Naive thymus-derived CD4-positive, alpha-beta T cell (primary cell): ENCODE measurements around the gene CACNA1A. TPM values are rescaled to one million over a fixed set of nuclear protein-coding genes. Genes with fewer than 3 reads are reported as not detected.

Experiments used
- ATAC-seq: fragments of 150-1000 bp; cut with Tn5 transposase; 2 replicates; pipeline ENCODE4 v1.10.0; 2021; ENCODE audit warnings: mild to moderate bottlenecking, moderate library complexity
- CTCF ChIA-PET: fragments of 350-600 bp; sonication (Branson Sonifier 250); formaldehyde crosslinking; loops from one replicate; lab custom pipeline; 2021; ENCODE audit warnings: antibody characterized with exemption; lab: Charles Lee
- POLR2A ChIA-PET: fragments of 350-600 bp; sonication (Branson Sonifier 250); formaldehyde crosslinking; loops from one replicate; lab custom pipeline; 2021; ENCODE audit warnings: antibody characterized with exemption, inconsistent platforms; lab: Charles Lee
- DNase-seq, 9 donors: peaks; one replicate each; pipeline versions ENCODE4 v3.0.0 to v3.0.0-alpha.2; 2020 to 2022; ENCODE audit warnings: mixed read lengths in 1 of 9
- H3K27ac ChIP-seq: one replicate; pipeline ENCODE4 v1.7.0; 2013; ENCODE audit warnings: mild to moderate bottlenecking, low read depth, low read length, moderate library complexity
- H3K27me3 ChIP-seq, 2 donors: one replicate each; pipeline ENCODE4 v1.7.0; 2013; ENCODE audit warnings: low read length in 2 of 2, mild to moderate bottlenecking in 2 of 2, moderate library complexity in 2 of 2; ENCODE audit not compliant: control insufficient read depth in 2 of 2, insufficient read depth in 2 of 2
- H3K36me3 ChIP-seq, 3 experiments: 1 replicate in 2 of 3; 2 replicates in 1 of 3; pipeline ENCODE4 v1.7.0; 2013; ENCODE audit warnings: low read length in 3 of 3, mild to moderate bottlenecking in 3 of 3, moderate library complexity in 1 of 3; ENCODE audit not compliant: insufficient read depth in 3 of 3, control insufficient read depth in 2 of 3
- H3K4me1 ChIP-seq, 2 donors: one replicate each; pipeline ENCODE4 v1.7.0; 2013; ENCODE audit warnings: low read length in 2 of 2, mild to moderate bottlenecking in 2 of 2, moderate library complexity in 1 of 2; ENCODE audit not compliant: control insufficient read depth in 2 of 2, insufficient read depth in 2 of 2
- H3K4me3 ChIP-seq: 2 replicates; pipeline ENCODE4 v1.7.0; 2013; ENCODE audit warnings: mild to moderate bottlenecking, low read length
- H3K9me3 ChIP-seq, 3 experiments: 1 replicate in 2 of 3; 2 replicates in 1 of 3; pipeline ENCODE4 v1.7.0; 2013; ENCODE audit warnings: low read length in 3 of 3; ENCODE audit not compliant: control insufficient read depth in 2 of 3
- H3K27ac Mint-ChIP-seq, 9 donors: one replicate each; pipeline ENCODE4 v1.8.0; 2020 to 2022; ENCODE audit warnings: mixed read lengths in 9 of 9, mild to moderate bottlenecking in 8 of 9, moderate library complexity in 5 of 9, inconsistent platforms in 2 of 9
- H3K27me3 Mint-ChIP-seq, 5 donors: one replicate each; pipeline ENCODE4 v1.8.0; 2021 to 2022; ENCODE audit warnings: mixed read lengths in 5 of 5, mild to moderate bottlenecking in 1 of 5
- H3K36me3 Mint-ChIP-seq, 5 donors: one replicate each; pipeline ENCODE4 v1.8.0; 2020 to 2022; ENCODE audit warnings: mixed read lengths in 5 of 5, mild to moderate bottlenecking in 3 of 5, inconsistent platforms in 1 of 5
- H3K4me1 Mint-ChIP-seq, 7 donors: one replicate each; pipeline ENCODE4 v1.8.0; 2020 to 2022; ENCODE audit warnings: mixed read lengths in 7 of 7, mild to moderate bottlenecking in 3 of 7, inconsistent platforms in 1 of 7
- H3K4me3 Mint-ChIP-seq, 10 donors: one replicate each; pipeline ENCODE4 v1.8.0; 2020 to 2022; ENCODE audit warnings: mild to moderate bottlenecking in 10 of 10, mixed read lengths in 10 of 10, moderate library complexity in 6 of 10, inconsistent platforms in 2 of 10
- H3K9me3 Mint-ChIP-seq, 11 donors: one replicate each; pipeline ENCODE4 v1.8.0; 2020 to 2022; ENCODE audit warnings: mixed read lengths in 11 of 11, mild to moderate bottlenecking in 4 of 11, inconsistent platforms in 1 of 11, moderate library complexity in 1 of 11
- intact Hi-C, 2 donors: fragments of 100-400 bp; cut with micrococcal nuclease; formaldehyde crosslinking; loops; one replicate each; pipeline ENCODE4 v1.15.1; 2023
- polyA plus RNA-seq, 2 donors: library from polyadenylated mRNA; unstranded; fragments of 300-500 nt; fragmentation: Illumina TruSeq; gene quantifications; one replicate each; pipeline ENCODE4 v1.2.3, GENCODE V29; 2021
- total RNA-seq, 6 experiments: library from RNA in 5 of 6; stranded (reverse) in 5 of 6; gene quantifications; 1 replicate in 5 of 6; 2 replicates in 1 of 6; pipeline ENCODE4 v1.2.3 and lab custom pipeline; 2021 to 2026

CACNA1A gene
- total and polyA plus RNA-seq, 7 experiments from 2014 or later, result 0.05 to 1.1 (median 0.41) TPM

DNA sequence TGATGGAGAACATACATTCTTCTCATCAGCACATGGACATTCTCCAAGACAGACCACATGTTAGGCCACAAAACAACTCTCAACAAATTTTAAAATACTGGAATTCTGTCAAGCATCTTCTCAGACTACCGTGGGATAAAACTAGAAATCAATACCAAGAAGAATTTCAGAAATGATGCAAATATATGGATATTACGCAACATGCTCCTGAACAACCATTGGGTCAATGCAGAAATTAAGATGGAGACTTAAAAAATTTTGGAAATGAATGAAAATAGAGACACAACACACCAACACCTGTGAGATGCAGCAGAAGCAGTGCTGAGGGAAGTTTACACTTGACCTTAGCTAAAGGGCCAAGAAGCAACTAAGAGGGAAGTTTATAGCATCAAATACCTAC is 162.8 kb downstream of the CACNA1A start:
- no peak for ATAC-seq
- ChIA-PET POLR2A (no interaction called here), CTCF (no interaction called here)
- no peaks in the 10 kb centered on the region for H3K4me1 ChIP-seq
- no peaks in the 10 kb centered on the region for H3K4me1 Mint-ChIP-seq
- H3K27ac ChIP-seq, result no peak overlapping the region
- DNase-seq, result no peak
- intact Hi-C loops, result no loop called here
- no peak overlapping the region for H3K4me3 Mint-ChIP-seq
- H3K9me3 ChIP-seq, result no peaks in the 10 kb centered on the region
- H3K27me3 Mint-ChIP-seq, result peaks cover 0 to 34% (median 24%) of the 10 kb centered on the region in 5 donors
- H3K4me3 ChIP-seq, result no peak overlapping the region
- H3K36me3 Mint-ChIP-seq, result peaks cover 0 to 5% (median 0%) of the 10 kb centered on the region in 5 donors
- no peaks in the 10 kb centered on the region for H3K36me3 ChIP-seq
- H3K27me3 ChIP-seq, result no peaks in the 10 kb centered on the region
- no peak overlapping the region for H3K27ac Mint-ChIP-seq
- H3K9me3 Mint-ChIP-seq, result peaks cover 0 to 25% (median 9%) of the 10 kb centered on the region in 11 donors

DNA sequence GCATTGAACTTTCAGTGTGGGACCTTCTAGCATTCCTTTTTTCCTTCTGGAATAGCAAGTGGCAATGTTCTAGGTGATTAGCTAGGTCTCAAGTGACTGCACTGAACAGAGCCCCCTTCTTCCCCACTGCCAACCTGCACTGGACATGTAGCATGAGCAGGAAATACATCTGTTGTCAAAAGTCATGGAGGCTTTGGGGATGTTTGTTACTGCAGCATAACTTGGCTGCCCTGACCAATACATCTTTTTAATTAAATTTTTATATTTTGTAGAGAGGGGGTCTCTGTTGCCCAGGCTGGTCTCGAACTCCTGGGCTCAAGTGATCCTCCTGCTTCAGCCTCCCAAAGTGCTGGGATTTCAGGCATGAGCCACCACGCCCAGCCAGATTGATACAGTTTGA is 163.6 kb downstream of the CACNA1A start:
- Histone ChIP-seq H3K4me1 (no peaks in the 10 kb centered on the region), H3K4me3 (no peak overlapping the region), H3K27me3 (no peaks in the 10 kb centered on the region), H3K36me3 (no peaks in the 10 kb centered on the region), H3K9me3 (no peaks in the 10 kb centered on the region), H3K27ac (no peak overlapping the region)
- no peak overlapping the region for H3K27ac Mint-ChIP-seq
- ChIA-PET CTCF (no interaction called here), POLR2A (no interaction called here)
- DNase-seq (no peak), ATAC-seq (no peak)
- no peak overlapping the region for H3K4me3 Mint-ChIP-seq
- H3K27me3 Mint-ChIP-seq, result peaks cover 0 to 38% (median 25%) of the 10 kb centered on the region in 5 donors
- peaks cover 0 to 5% (median 0%) of the 10 kb centered on the region in 5 donors for H3K36me3 Mint-ChIP-seq
- H3K4me1 Mint-ChIP-seq, result no peaks in the 10 kb centered on the region
- peaks cover 0 to 21% (median 8%) of the 10 kb centered on the region in 11 donors for H3K9me3 Mint-ChIP-seq
- intact Hi-C loops, result no loop called here

DNA sequence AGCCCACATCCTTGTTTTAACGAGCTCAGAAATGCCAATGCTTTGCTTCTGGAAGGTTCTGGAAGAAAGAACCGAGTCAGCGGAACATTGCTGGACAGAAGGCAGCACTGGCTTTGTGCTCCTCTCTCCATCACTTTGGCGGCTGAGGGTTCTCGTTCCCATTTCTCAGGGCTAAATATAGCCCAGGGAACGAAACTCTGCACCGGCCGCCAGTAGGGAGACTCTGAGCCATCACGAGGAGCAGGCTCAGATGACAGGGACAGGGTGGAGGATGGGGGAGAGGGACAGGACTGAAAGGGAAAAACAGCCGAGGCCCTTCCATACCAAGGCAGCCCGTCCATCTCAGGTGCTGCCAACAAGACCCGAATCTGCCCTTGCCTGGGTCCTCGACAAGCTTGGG is 166.4 kb downstream of the CACNA1A start:
- POLR2A ChIA-PET, result no interaction called here
- no peak for ATAC-seq

DNA sequence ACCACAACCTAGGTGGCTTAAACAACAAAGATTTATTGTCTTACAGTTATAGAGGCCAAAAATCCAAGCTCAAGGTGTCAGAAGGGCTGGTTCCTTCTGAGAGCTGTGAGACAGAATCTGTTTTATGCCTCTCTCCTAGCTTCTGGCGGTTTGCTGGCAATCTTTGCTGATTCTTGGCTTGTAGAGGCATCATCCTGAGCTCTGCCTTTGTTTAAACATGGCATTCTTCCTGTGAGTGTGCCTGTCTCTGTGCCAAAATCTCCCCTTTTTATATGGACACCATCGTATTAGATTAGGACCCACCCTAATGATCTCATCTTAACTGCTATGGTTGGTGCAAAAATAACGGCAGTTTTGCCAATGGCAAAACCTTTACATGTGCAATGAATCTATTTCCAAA is 169.1 kb downstream of the CACNA1A start:
- no peaks in the 10 kb centered on the region for H3K9me3 ChIP-seq
- ChIA-PET CTCF (no interaction called here), POLR2A (no interaction called here)
- Mint-ChIP-seq H3K27me3 (peaks cover 0 to 52% (median 36%) of the 10 kb centered on the region in 5 donors), H3K4me1 (no peaks in the 10 kb centered on the region), H3K27ac (no peak overlapping the region), H3K9me3 (peaks cover 0 to 33% (median 5%) of the 10 kb centered on the region in 11 donors), H3K36me3 (peaks cover 0 to 5% (median 0%) of the 10 kb centered on the region in 5 donors), H3K4me3 (no peak overlapping the region)
- H3K27ac ChIP-seq, result no peak overlapping the region
- no peaks in the 10 kb centered on the region for H3K27me3 ChIP-seq
- DNase-seq (no peak), ATAC-seq (no peak)
- intact Hi-C loops, result no loop called here
- H3K4me3 ChIP-seq, result no peak overlapping the region
- H3K36me3 ChIP-seq, result no peaks in the 10 kb centered on the region
- H3K4me1 ChIP-seq, result no peaks in the 10 kb centered on the region

More for the DNA sequence above, 166.4 kb downstream of the CACNA1A start:
- no peak overlapping the region for H3K4me3 Mint-ChIP-seq
- H3K36me3 Mint-ChIP-seq, result peaks cover 0 to 5% (median 0%) of the 10 kb centered on the region in 5 donors
- H3K27ac ChIP-seq, result no peak overlapping the region
- no peak for DNase-seq
- intact Hi-C loops, result no loop called here
- H3K27ac Mint-ChIP-seq, result no peak overlapping the region
- peaks cover 0 to 37% (median 8%) of the 10 kb centered on the region in 11 donors for H3K9me3 Mint-ChIP-seq
- no peaks in the 10 kb centered on the region for H3K4me1 ChIP-seq
- no peaks in the 10 kb centered on the region for H3K27me3 ChIP-seq
- H3K4me3 ChIP-seq, result no peak overlapping the region
- no peaks in the 10 kb centered on the region for H3K4me1 Mint-ChIP-seq
- no peaks in the 10 kb centered on the region for H3K36me3 ChIP-seq
- CTCF ChIA-PET, result no interaction called here
- H3K27me3 Mint-ChIP-seq, result peaks cover 0 to 38% (median 24%) of the 10 kb centered on the region in 5 donors
- H3K9me3 ChIP-seq, result no peaks in the 10 kb centered on the region

DNA sequence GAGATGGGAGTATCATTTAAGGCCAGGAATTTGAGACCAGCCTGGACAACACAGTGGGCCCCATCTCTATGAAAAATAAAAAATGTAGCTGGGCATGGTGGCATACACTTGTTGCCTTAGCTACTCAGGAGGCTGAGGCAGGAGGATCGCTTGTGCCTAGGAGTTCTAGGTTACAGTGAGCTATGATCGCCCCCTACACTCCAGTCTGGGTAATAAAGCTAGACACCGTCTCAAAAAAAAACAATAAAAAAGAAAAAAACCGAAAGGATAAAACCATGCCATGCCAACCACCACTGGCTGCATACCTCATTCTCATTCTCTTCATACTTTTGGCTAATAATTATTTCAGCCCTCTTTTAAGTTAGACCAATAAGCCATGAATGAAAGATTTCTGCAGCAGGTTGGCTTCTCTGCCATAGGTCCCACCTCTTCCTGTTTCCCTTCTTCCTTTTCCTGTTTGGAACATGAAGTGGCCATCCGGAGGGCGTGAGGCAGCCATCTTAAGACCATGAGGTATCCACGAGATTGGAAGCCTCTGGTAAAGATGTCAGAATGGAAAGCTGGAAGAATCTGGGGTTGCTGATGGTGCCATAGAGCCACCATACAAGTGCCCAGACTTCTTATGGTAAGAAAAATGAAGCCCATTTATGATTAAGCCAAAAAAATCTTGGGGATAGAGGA is 171.3 kb downstream of the CACNA1A start:
- DNase-seq, result no peak
- intact Hi-C loops, result no loop called here
- Mint-ChIP-seq H3K4me1 (no peaks in the 10 kb centered on the region), H3K9me3 (peaks cover 0 to 22% (median 2%) of the 10 kb centered on the region in 11 donors), H3K4me3 (no peak overlapping the region), H3K27ac (no peak overlapping the region), H3K27me3 (peaks cover 0 to 52% (median 33%) of the 10 kb centered on the region in 5 donors), H3K36me3 (no peaks in the 10 kb centered on the region)
- H3K4me1 ChIP-seq, result no peaks in the 10 kb centered on the region
- H3K27ac ChIP-seq, result no peak overlapping the region
- no peaks in the 10 kb centered on the region for H3K9me3 ChIP-seq
- H3K27me3 ChIP-seq, result no peaks in the 10 kb centered on the region
- H3K4me3 ChIP-seq, result no peak overlapping the region
- ATAC-seq, result no peak
- ChIA-PET POLR2A (interaction anchor here (0.6 kb wide), 1 partner anchor 345 kb away, joined by 3 read pairs; no protein-coding TSS in a partner anchor), CTCF (no interaction called here)
- H3K36me3 ChIP-seq, result no peaks in the 10 kb centered on the region

DNA sequence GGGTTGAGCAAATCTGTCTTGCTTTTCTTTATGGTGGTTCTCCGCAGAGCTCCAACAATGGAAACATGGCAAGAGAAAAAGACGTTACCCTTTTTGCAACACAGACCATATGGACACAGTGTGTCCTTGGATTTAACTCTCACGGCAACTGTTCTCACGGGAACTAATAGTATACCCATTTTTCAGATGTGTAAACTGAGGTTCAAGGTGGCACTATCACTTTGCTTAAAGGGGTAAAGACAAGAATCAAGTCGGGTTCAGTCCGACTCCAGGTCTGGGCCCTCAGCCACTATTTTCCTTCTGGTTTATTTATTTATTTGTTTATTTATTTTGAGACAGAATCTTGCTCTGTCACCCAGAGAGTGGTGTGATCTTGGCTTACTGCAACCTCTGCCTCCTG is 176.0 kb downstream of the CACNA1A start:
- ChIA-PET POLR2A (no interaction called here), CTCF (no interaction called here)
- Mint-ChIP-seq H3K27me3 (peaks cover 0 to 42% (median 29%) of the 10 kb centered on the region in 5 donors), H3K27ac (no peak overlapping the region), H3K4me3 (no peak overlapping the region), H3K4me1 (peaks cover 0 to 2% (median 0%) of the 10 kb centered on the region in 7 donors), H3K9me3 (peaks cover 0 to 7% (median 0%) of the 10 kb centered on the region in 11 donors), H3K36me3 (no peaks in the 10 kb centered on the region)
- intact Hi-C loops, result no loop called here
- H3K4me1 ChIP-seq, result no peaks in the 10 kb centered on the region
- DNase-seq (no peak), ATAC-seq (no peak)
- no peaks in the 10 kb centered on the region for H3K27me3 ChIP-seq
- H3K4me3 ChIP-seq, result no peak overlapping the region
- no peaks in the 10 kb centered on the region for H3K36me3 ChIP-seq
- no peak overlapping the region for H3K27ac ChIP-seq
- no peaks in the 10 kb centered on the region for H3K9me3 ChIP-seq

DNA sequence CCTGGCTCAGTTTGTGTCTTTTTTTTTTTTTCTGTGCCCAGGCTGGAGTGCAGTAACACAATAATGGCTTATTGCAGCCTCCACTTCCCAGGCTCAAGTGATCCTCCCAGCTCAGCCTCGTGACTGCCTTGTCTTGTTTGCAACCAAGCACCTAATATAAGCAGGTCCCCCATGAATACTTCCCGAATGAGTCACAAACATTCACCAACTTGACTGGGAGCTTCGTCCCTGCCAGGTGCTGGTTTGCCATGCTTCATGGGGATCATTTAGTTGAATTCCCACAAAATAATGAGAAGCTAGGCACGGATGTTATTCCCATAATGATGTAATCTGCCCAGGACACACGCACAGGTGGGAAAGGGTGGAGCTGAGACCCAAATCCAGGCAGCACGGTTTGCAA is 176.5 kb downstream of the CACNA1A start:
- H3K27me3 Mint-ChIP-seq, result peaks cover 0 to 41% (median 29%) of the 10 kb centered on the region in 5 donors
- intact Hi-C loops, result no loop called here
- no peak overlapping the region for H3K27ac ChIP-seq
- H3K4me3 Mint-ChIP-seq, result no peak overlapping the region
- H3K4me3 ChIP-seq, result no peak overlapping the region
- no peaks in the 10 kb centered on the region for H3K9me3 ChIP-seq
- no peaks in the 10 kb centered on the region for H3K27me3 ChIP-seq
- ATAC-seq (no peak), DNase-seq (no peak)
- H3K4me1 Mint-ChIP-seq, result peaks cover 0 to 2% (median 0%) of the 10 kb centered on the region in 7 donors
- ChIA-PET CTCF (no interaction called here), POLR2A (no interaction called here)
- H3K36me3 ChIP-seq, result no peaks in the 10 kb centered on the region
- H3K27ac Mint-ChIP-seq, result no peak overlapping the region
- H3K4me1 ChIP-seq, result no peaks in the 10 kb centered on the region
- no peaks in the 10 kb centered on the region for H3K36me3 Mint-ChIP-seq
- H3K9me3 Mint-ChIP-seq, result peaks cover 0 to 10% (median 0%) of the 10 kb centered on the region in 11 donors
